ENCODE measurements around the gene MYRIP.

The MYRIP gene

GRCh38 chr3:39903253-39903652 is 93.8 kb downstream of the MYRIP start:
- H3K27me3 Mint-ChIP-seq (ENCODE audit: low read depth): no peaks in the 10 kb centered on the region
- no peaks in the 10 kb centered on the region for H3K4me1 Mint-ChIP-seq (ENCODE audit: low read depth)
- no peak overlapping the region for H3K27ac Mint-ChIP-seq
- no peaks in the 10 kb centered on the region for H3K36me3 Mint-ChIP-seq (ENCODE audit: low read depth)
- no peak overlapping the region for H3K4me3 Mint-ChIP-seq
- H3K9me3 Mint-ChIP-seq: no peaks in the 10 kb centered on the region

- Mint-ChIP-seq H3K4me3 (no peak overlapping the region), H3K9me3 (no peaks in the 10 kb centered on the region), H3K36me3 (ENCODE audit: low read depth) (no peaks in the 10 kb centered on the region), H3K4me1 (ENCODE audit: low read depth) (no peaks in the 10 kb centered on the region), H3K27ac (no peak overlapping the region), H3K27me3 (ENCODE audit: low read depth) (no peaks in the 10 kb centered on the region)
Observed at GRCh38 chr3:39905788-39906187, 96.4 kb downstream of the MYRIP start.

- no peak overlapping the region for H3K4me3 Mint-ChIP-seq
- no peak overlapping the region for H3K27ac Mint-ChIP-seq
- no peaks in the 10 kb centered on the region for H3K36me3 Mint-ChIP-seq (ENCODE audit: low read depth)
- no peaks in the 10 kb centered on the region for H3K27me3 Mint-ChIP-seq (ENCODE audit: low read depth)
- H3K4me1 Mint-ChIP-seq (ENCODE audit: low read depth): no peaks in the 10 kb centered on the region
- H3K9me3 Mint-ChIP-seq: no peaks in the 10 kb centered on the region
Observed at GRCh38 chr3:39907981-39908380, 98.6 kb downstream of the MYRIP start.

- H3K4me3 Mint-ChIP-seq: no peak overlapping the region
- no peaks in the 10 kb centered on the region for H3K27me3 Mint-ChIP-seq (ENCODE audit: low read depth)
Observed at GRCh38 chr3:39910135-39910534, 100.7 kb downstream of the MYRIP start.

GRCh38 chr3:39910826-39911464 is 101.5 kb downstream of the MYRIP start:
- no peaks in the 10 kb centered on the region for H3K9me3 Mint-ChIP-seq
- H3K4me1 Mint-ChIP-seq (ENCODE audit: low read depth): no peaks in the 10 kb centered on the region
- no peaks in the 10 kb centered on the region for H3K27me3 Mint-ChIP-seq (ENCODE audit: low read depth)
- H3K36me3 Mint-ChIP-seq (ENCODE audit: low read depth): no peaks in the 10 kb centered on the region
- no peak overlapping the region for H3K4me3 Mint-ChIP-seq
- H3K27ac Mint-ChIP-seq: no peak overlapping the region

More at GRCh38 chr3:39910135-39910534, 100.7 kb downstream of the MYRIP start:
- Mint-ChIP-seq H3K27ac (no peak overlapping the region), H3K36me3 (ENCODE audit: low read depth) (no peaks in the 10 kb centered on the region), H3K9me3 (no peaks in the 10 kb centered on the region), H3K4me1 (ENCODE audit: low read depth) (no peaks in the 10 kb centered on the region)

GRCh38 chr3:39911465-39912309 is 102.3 kb downstream of the MYRIP start:
- no peaks in the 10 kb centered on the region for H3K9me3 Mint-ChIP-seq
- no peaks in the 10 kb centered on the region for H3K4me1 Mint-ChIP-seq (ENCODE audit: low read depth)
- H3K36me3 Mint-ChIP-seq (ENCODE audit: low read depth): no peaks in the 10 kb centered on the region
- H3K27ac Mint-ChIP-seq: no peak overlapping the region
- no peaks in the 10 kb centered on the region for H3K27me3 Mint-ChIP-seq (ENCODE audit: low read depth)
- H3K4me3 Mint-ChIP-seq: no peak overlapping the region

GRCh38 chr3:39915027-39915426 is 105.6 kb downstream of the MYRIP start:
- Mint-ChIP-seq H3K4me1 (ENCODE audit: low read depth) (no peaks in the 10 kb centered on the region), H3K36me3 (ENCODE audit: low read depth) (no peaks in the 10 kb centered on the region), H3K27me3 (ENCODE audit: low read depth) (no peaks in the 10 kb centered on the region), H3K4me3 (no peak overlapping the region), H3K9me3 (no peaks in the 10 kb centered on the region), H3K27ac (no peak overlapping the region)

GRCh38 chr3:39917065-39917773 is 107.8 kb downstream of the MYRIP start:
- H3K27me3 Mint-ChIP-seq (ENCODE audit: low read depth): no peaks in the 10 kb centered on the region
- no peak overlapping the region for H3K4me3 Mint-ChIP-seq
- no peaks in the 10 kb centered on the region for H3K9me3 Mint-ChIP-seq
- H3K36me3 Mint-ChIP-seq (ENCODE audit: low read depth): no peaks in the 10 kb centered on the region
- H3K27ac Mint-ChIP-seq: no peak overlapping the region
- H3K4me1 Mint-ChIP-seq (ENCODE audit: low read depth): no peaks in the 10 kb centered on the region

- no peaks in the 10 kb centered on the region for H3K9me3 Mint-ChIP-seq
- no peaks in the 10 kb centered on the region for H3K27me3 Mint-ChIP-seq (ENCODE audit: low read depth)
- no peaks in the 10 kb centered on the region for H3K4me1 Mint-ChIP-seq (ENCODE audit: low read depth)
- H3K27ac Mint-ChIP-seq: no peak overlapping the region
- H3K4me3 Mint-ChIP-seq: no peak overlapping the region
- H3K36me3 Mint-ChIP-seq (ENCODE audit: low read depth): no peaks in the 10 kb centered on the region
Observed at GRCh38 chr3:39919281-39919680, 109.9 kb downstream of the MYRIP start.

- Mint-ChIP-seq H3K36me3 (ENCODE audit: low read depth) (no peaks in the 10 kb centered on the region), H3K4me3 (no peak overlapping the region), H3K27me3 (ENCODE audit: low read depth) (no peaks in the 10 kb centered on the region), H3K27ac (no peak overlapping the region), H3K4me1 (ENCODE audit: low read depth) (no peaks in the 10 kb centered on the region), H3K9me3 (no peaks in the 10 kb centered on the region)
Observed at GRCh38 chr3:39920271-39920670, 110.9 kb downstream of the MYRIP start.

GRCh38 chr3:39927479-39927878 is 118.1 kb downstream of the MYRIP start:
- Mint-ChIP-seq H3K4me1 (ENCODE audit: low read depth) (no peaks in the 10 kb centered on the region), H3K36me3 (ENCODE audit: low read depth) (no peaks in the 10 kb centered on the region), H3K27me3 (ENCODE audit: low read depth) (no peaks in the 10 kb centered on the region), H3K9me3 (no peaks in the 10 kb centered on the region), H3K27ac (no peak overlapping the region), H3K4me3 (no peak overlapping the region)

GRCh38 chr3:39933986-39934693 is 124.7 kb downstream of the MYRIP start:
- Mint-ChIP-seq H3K27ac (no peak overlapping the region), H3K4me3 (no peak overlapping the region), H3K27me3 (ENCODE audit: low read depth) (no peaks in the 10 kb centered on the region), H3K9me3 (no peaks in the 10 kb centered on the region), H3K36me3 (ENCODE audit: low read depth) (no peaks in the 10 kb centered on the region), H3K4me1 (ENCODE audit: low read depth) (no peaks in the 10 kb centered on the region)

GRCh38 chr3:39934696-39935095 is 125.3 kb downstream of the MYRIP start:
- Mint-ChIP-seq H3K36me3 (ENCODE audit: low read depth) (no peaks in the 10 kb centered on the region), H3K4me3 (no peak overlapping the region), H3K27ac (no peak overlapping the region), H3K9me3 (no peaks in the 10 kb centered on the region), H3K27me3 (ENCODE audit: low read depth) (no peaks in the 10 kb centered on the region), H3K4me1 (ENCODE audit: low read depth) (no peaks in the 10 kb centered on the region)

- Mint-ChIP-seq H3K27me3 (ENCODE audit: low read depth) (no peaks in the 10 kb centered on the region), H3K27ac (no peak overlapping the region), H3K4me1 (ENCODE audit: low read depth) (no peaks in the 10 kb centered on the region), H3K9me3 (no peaks in the 10 kb centered on the region), H3K36me3 (ENCODE audit: low read depth) (no peaks in the 10 kb centered on the region), H3K4me3 (no peak overlapping the region)
Observed at GRCh38 chr3:39935261-39935660, 125.9 kb downstream of the MYRIP start.
